ENCODE data around the gene KRTAP9-2.

DNA sequence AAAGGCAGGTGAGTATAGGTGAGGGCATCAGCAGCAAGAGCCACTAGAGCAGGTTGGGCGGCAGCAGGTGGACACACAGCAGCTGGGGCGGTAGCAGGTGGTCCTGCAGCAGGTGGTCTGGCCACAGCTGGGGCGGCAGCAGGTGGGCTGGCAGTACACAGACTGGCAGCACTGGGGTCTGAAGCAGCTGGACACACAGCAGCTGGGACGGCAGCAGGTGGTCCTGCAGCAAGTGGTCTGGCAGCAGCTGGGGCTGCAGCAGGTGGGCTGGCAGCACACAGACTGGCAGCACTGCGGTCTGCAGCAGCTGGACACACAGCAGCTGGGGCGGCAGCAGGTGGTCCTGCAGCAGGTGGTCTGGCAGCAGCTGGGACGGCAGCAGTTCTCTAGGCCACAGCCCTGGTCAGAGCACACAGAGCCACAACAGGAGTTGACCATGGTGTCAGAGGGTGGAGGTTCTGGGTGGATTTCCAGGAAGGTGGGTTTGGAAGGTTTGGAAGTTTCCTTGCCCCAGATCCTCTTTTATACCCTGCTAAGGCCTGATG, 48.6 kb upstream of the KRTAP9-2 start, which contains the start of gene KRTAP4-2:
- TF ChIP-seq CTCF (IDR thresholded peaks at IDR 0.05 in 4 of 5, conservative IDR thresholded peaks at IDR 0.05 in 1 of 5) (no peak), POLR2A (IDR thresholded peaks at IDR 0.05) (no peak)

Data from gastrocnemius medialis (tissue), 4 donors.